Vagina (tissue), 2 donors: ENCODE data around the gene C1QA. TPM values are rescaled to one million over a fixed set of nuclear protein-coding genes. Genes with fewer than 3 reads are reported as not detected.

ENCODE experiments used
- DNase-seq, 2 donors: peaks; one replicate each; pipeline ENCODE4 v3.0.0-alpha.2; 2017; ENCODE audit errors: extremely low spot score in 2 of 2
- H3K27ac ChIP-seq: fragments of 200-600 bp; sonication (generic); one replicate; pipeline ENCODE4 v1.5.1; 2019
- H3K27me3 ChIP-seq: fragments of 200-600 bp; sonication (generic); one replicate; pipeline ENCODE4 v1.5.1; 2019
- H3K36me3 ChIP-seq, 2 donors: fragments of 200-600 bp; sonication (generic); one replicate each; pipeline ENCODE4 v1.5.1; 2017 to 2019
- H3K4me1 ChIP-seq: fragments of 200-600 bp; sonication (generic); one replicate; pipeline ENCODE4 v1.5.1; 2019
- H3K4me3 ChIP-seq, 2 donors: fragments of 200-600 bp; sonication (generic); 1 replicate in 1 of 2; 2 replicates in 1 of 2; pipeline ENCODE4 v1.5.1; 2016 to 2019
- H3K9me3 ChIP-seq: fragments of 200-600 bp; sonication (generic); one replicate; pipeline ENCODE4 v1.5.1; 2019
- POLR2A ChIP-seq, 2 donors: fragments of 450-650 bp; IDR thresholded peaks; one replicate each; pipeline ENCODE4 v1.6.1; 2017; ENCODE audit warnings: antibody characterized with exemption in 2 of 2, mild to moderate bottlenecking in 2 of 2, moderate library complexity in 2 of 2
- POLR2AphosphoS5 ChIP-seq, 2 donors: sonication (generic); formaldehyde crosslinking; IDR thresholded peaks; one replicate each; pipeline ENCODE4 v1.9.0; 2017; ENCODE audit warnings: antibody characterized with exemption in 2 of 2, mild to moderate bottlenecking in 2 of 2, low read depth in 1 of 2; ENCODE audit not compliant: insufficient read depth in 1 of 2
- intact Hi-C: fragments of 100-400 bp; cut with DNase I; formaldehyde crosslinking; loops from one replicate; pipeline ENCODE4 v1.15.1; 2023
- total RNA-seq: library from RNA; depleted of rRNA; stranded (reverse); fragments of >200 nt; gene quantifications from one replicate; pipeline ENCODE4 v1.2.3, GENCODE V29; 2016
- TF ChIP-seq, protein P1 (sequence below), 3 experiments: fragments of 450-650 bp in 2 of 3; fragments of 200-600 bp in 1 of 3; sonication (generic) in 1 of 3; IDR thresholded peaks; one replicate each; pipeline ENCODE4 v1.5.1; 2017 to 2019; ENCODE audit warnings: antibody characterized with exemption in 3 of 3, mild to moderate bottlenecking in 2 of 3, moderate library complexity in 2 of 3

The C1QA gene
- total RNA-seq, 1 donor from 2014 or later: 95.8 TPM

DNA sequence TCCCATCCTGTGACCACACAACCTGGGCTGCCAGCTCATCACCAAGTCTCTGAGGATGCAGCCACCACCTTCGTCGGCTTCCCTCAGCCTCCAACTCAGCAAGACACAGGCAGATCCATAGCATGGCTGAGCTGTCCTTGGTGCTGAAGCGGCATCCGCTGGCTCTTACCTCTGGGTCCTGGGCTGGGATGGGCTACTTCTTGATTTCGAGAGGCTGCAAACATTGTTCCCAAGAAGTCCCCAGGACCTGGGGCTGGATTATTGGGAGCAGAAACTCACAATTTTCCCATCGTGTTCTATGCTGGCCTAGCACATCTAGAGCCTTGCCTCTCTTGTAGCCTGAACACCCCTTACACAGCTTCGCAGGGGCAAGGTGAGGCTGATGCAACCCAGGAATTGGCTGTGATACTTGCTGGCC is 24.9 kb upstream of the C1QA start:
- H3K27me3 ChIP-seq: no peaks in the 10 kb centered on the region
- no peak for DNase-seq
- no peaks in the 10 kb centered on the region for H3K4me1 ChIP-seq
- no peaks in the 10 kb centered on the region for H3K9me3 ChIP-seq
- no peak overlapping the region for H3K27ac ChIP-seq
- H3K4me3 ChIP-seq: no peak overlapping the region
- intact Hi-C loops: loop anchor here (5.0 kb wide), 1 partner anchor 596 kb away; no protein-coding TSS in a partner anchor
- no peaks in the 10 kb centered on the region for H3K36me3 ChIP-seq
- TF ChIP-seq, protein P1, sequence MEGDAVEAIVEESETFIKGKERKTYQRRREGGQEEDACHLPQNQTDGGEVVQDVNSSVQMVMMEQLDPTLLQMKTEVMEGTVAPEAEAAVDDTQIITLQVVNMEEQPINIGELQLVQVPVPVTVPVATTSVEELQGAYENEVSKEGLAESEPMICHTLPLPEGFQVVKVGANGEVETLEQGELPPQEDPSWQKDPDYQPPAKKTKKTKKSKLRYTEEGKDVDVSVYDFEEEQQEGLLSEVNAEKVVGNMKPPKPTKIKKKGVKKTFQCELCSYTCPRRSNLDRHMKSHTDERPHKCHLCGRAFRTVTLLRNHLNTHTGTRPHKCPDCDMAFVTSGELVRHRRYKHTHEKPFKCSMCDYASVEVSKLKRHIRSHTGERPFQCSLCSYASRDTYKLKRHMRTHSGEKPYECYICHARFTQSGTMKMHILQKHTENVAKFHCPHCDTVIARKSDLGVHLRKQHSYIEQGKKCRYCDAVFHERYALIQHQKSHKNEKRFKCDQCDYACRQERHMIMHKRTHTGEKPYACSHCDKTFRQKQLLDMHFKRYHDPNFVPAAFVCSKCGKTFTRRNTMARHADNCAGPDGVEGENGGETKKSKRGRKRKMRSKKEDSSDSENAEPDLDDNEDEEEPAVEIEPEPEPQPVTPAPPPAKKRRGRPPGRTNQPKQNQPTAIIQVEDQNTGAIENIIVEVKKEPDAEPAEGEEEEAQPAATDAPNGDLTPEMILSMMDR (IDR thresholded peaks at IDR 0.05): no peak
- no peak for TF ChIP-seq POLR2A (IDR thresholded peaks at IDR 0.05)
- TF ChIP-seq POLR2AphosphoS5 (IDR thresholded peaks at IDR 0.05; ENCODE audit: insufficient read depth in 1 of 2, low read depth in 1 of 2): no peak

DNA sequence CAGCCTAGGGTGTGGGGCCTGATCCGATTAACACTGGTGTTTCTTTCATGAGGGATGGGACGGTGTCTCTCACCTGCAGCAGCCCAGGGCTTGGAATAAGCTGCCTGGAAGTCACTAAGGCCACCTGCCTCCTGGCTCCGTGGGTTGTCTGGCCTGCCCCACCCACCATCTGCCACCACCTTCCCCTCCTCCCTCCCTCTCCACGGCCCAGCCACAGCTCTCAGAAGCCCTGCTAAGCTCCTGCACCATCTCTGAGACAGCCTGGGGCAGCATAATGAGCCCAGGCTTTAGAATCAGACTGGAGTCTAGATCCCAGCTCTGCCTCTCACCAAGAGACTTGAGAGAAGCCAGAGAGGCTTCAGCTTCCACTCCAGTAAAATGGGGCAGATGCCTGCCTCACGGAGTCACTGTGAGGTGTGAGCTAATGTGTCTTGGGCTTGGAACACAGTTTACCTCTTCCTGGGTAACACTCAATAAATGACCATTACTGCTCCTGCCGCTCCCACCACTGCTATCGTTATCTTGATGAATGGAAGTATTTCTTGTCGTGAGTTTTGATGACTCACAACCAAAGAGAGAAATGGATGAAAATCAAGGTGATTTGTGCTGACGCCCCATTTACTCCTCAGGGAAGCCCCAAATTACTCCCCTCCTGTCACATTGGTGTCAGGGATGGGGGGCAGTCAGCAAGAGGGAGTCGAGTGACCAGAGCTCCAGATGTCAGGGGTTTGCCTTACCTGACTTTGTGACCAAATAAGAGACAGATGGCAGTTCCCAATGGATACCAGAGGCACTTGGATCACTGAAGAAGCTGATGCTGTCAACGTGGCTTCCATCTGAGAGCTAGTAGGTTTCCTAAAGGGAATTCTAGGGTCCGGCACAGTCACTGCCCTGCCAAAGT is 23.5 kb upstream of the C1QA start:
- Histone ChIP-seq H3K9me3 (no peaks in the 10 kb centered on the region), H3K36me3 (no peaks in the 10 kb centered on the region), H3K4me3 (no peak overlapping the region), H3K4me1 (no peaks in the 10 kb centered on the region), H3K27me3 (no peaks in the 10 kb centered on the region), H3K27ac (no peak overlapping the region)
- no peak for DNase-seq
- intact Hi-C loops: loop anchor here (5.0 kb wide), 1 partner anchor 594 kb away; no protein-coding TSS in a partner anchor
- TF ChIP-seq, protein P1 (IDR thresholded peaks at IDR 0.05): no peak
- TF ChIP-seq POLR2A (IDR thresholded peaks at IDR 0.05) (no peak), POLR2AphosphoS5 (IDR thresholded peaks at IDR 0.05; ENCODE audit: insufficient read depth in 1 of 2, low read depth in 1 of 2) (no peak)

DNA sequence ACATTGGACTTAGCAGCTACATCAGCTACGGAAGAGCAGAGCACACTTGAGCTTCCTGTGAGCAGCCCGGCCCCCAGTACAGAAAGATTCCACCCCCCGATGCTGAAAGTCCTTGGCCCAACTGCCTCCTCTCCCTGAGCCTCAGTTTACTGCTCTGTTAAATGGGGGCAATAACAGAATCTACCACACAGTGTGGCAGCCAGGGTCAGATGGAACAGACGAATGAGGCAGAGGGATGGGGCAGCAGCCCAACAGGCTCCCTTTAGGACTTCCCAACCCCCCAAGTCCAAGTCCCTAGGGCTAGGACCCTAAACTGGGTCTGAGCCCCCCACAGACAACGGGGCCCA is 22.9 kb upstream of the C1QA start:
- Histone ChIP-seq H3K4me3 (no peak overlapping the region), H3K27ac (no peak overlapping the region), H3K4me1 (no peaks in the 10 kb centered on the region), H3K27me3 (no peaks in the 10 kb centered on the region), H3K9me3 (no peaks in the 10 kb centered on the region), H3K36me3 (no peaks in the 10 kb centered on the region)
- no peak for DNase-seq
- TF ChIP-seq POLR2AphosphoS5 (IDR thresholded peaks at IDR 0.05; ENCODE audit: insufficient read depth in 1 of 2, low read depth in 1 of 2) (no peak), POLR2A (IDR thresholded peaks at IDR 0.05) (no peak)
- TF ChIP-seq, protein P1 (IDR thresholded peaks at IDR 0.05): no peak
- intact Hi-C loops: loop anchor here (5.0 kb wide), 1 partner anchor 594 kb away; no protein-coding TSS in a partner anchor

DNA sequence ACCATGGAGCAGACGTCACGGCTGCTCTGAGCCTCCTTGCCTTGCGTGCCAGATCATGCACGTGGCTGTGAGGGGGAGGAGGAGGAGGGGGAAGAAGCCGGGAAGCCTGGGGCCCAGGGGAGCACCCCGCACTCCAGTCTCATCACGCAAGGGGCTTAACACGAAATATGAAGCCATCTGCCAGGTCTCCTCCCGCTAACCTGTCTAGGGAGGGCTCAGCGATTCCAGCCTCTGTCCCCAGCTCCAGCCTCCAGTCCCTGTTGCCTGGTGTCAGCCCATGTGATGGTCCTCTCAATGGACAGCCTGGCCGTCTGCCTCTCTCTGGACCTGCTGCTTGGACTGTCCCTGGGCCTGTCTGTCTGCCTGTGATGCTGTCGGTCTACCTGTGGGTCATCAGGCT is 22.5 kb upstream of the C1QA start:
- intact Hi-C loops: loop anchor here (5.0 kb wide), 1 partner anchor 593 kb away; no protein-coding TSS in a partner anchor
- TF ChIP-seq POLR2AphosphoS5 (IDR thresholded peaks at IDR 0.05; ENCODE audit: insufficient read depth in 1 of 2, low read depth in 1 of 2) (no peak), POLR2A (IDR thresholded peaks at IDR 0.05) (no peak)
- TF ChIP-seq, protein P1 (IDR thresholded peaks at IDR 0.05): no peak
- Histone ChIP-seq H3K27ac (no peak overlapping the region), H3K36me3 (no peaks in the 10 kb centered on the region), H3K9me3 (no peaks in the 10 kb centered on the region), H3K4me1 (no peaks in the 10 kb centered on the region), H3K4me3 (no peak overlapping the region), H3K27me3 (no peaks in the 10 kb centered on the region)
- DNase-seq: no peak

DNA sequence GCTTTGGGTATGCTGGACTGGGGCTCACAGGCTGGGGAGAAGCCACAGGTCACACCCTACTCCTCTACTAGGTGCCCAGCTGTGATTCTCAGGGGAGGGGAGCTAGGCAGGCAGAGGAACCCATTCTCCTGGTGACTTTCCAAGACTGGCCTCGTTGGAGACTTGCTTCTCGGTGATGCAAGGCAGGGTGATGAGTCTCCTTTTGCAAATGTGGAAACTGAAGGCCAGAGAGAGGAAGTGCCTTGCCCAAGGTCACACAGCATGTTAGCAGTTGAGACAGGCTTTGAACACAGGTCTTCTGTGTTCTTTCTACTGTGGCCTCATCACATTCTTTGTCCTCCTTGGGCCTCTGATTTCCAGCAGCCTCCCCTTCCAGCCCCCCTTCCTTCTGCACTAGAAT is 20.5 kb upstream of the C1QA start:
- intact Hi-C loops: no loop called here
- no peak overlapping the region for H3K4me3 ChIP-seq
- no peak for DNase-seq
- H3K9me3 ChIP-seq: no peaks in the 10 kb centered on the region
- no peak overlapping the region for H3K27ac ChIP-seq
- H3K4me1 ChIP-seq: no peaks in the 10 kb centered on the region
- TF ChIP-seq POLR2A (IDR thresholded peaks at IDR 0.05): no peak
- TF ChIP-seq POLR2AphosphoS5 (IDR thresholded peaks at IDR 0.05; ENCODE audit: insufficient read depth in 1 of 2, low read depth in 1 of 2): no peak
- TF ChIP-seq, protein P1 (IDR thresholded peaks at IDR 0.05): no peak
- H3K36me3 ChIP-seq: no peaks in the 10 kb centered on the region
- H3K27me3 ChIP-seq: no peaks in the 10 kb centered on the region
